Stimulated activated CD8-positive, alpha-beta memory T cell treated with anti-CD3 and anti-CD28 coated beads, Interleukin-7, amount 100 ng/mL, for 48 hours (primary cell): ENCODE data around the gene DLGAP1.
"Not testable (repeated sequence)": the region's sequence is repeated elsewhere in the genome, so short reads cannot be mapped to it uniquely, and the experiment has no call there.

ENCODE experiments used
- DNase-seq, 2 donors: peaks; one replicate each; pipeline ENCODE4 v3.0.0-alpha.2; 2020; ENCODE audit warnings: low read depth in 1 of 2; ENCODE audit errors: extremely low read depth in 1 of 2

Gene DLGAP1

GRCh38 chr18:4455113-4455811, at the start of gene DLGAP1:
Gene DLGAP1 (minus strand): TSS chr18:4455307.
- no peak for DNase-seq

DNA sequence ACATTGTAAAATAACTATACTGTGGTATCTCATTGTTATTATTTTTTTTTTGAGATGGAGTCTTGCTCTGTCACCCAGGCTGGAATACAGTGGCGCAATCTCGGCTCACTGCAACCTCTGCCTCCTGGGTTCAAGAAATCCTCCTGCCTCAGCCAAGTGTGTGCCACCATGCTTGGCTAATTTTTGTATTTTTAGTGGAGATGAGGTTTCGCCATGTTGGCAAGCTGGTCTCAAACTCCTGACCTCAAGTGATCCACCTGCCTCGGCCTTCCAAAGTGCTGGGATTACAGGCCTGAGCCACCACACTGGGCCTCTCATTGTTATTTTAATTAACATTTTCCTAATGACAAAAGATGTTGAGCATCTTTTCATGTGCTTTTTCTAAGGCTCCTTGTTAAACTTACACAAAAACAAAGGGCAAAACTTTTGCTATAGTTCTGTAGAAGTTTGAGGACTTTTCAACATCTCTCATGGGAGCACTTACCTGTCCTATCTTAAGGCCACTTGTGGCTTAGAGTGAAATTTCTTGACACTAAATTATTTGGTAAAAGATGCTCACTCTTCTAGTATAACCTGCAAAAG, 39.7 kb upstream of the DLGAP1 start:
- DNase-seq: not testable (repeated sequence)

- no peak for DNase-seq
Observed at GRCh38 chr18:4468511-4468910, 13.4 kb upstream of the DLGAP1 start.

GRCh38 chr18:4454537-4455112, 482 bp downstream of the DLGAP1 start:
- no peak for DNase-seq

DNA sequence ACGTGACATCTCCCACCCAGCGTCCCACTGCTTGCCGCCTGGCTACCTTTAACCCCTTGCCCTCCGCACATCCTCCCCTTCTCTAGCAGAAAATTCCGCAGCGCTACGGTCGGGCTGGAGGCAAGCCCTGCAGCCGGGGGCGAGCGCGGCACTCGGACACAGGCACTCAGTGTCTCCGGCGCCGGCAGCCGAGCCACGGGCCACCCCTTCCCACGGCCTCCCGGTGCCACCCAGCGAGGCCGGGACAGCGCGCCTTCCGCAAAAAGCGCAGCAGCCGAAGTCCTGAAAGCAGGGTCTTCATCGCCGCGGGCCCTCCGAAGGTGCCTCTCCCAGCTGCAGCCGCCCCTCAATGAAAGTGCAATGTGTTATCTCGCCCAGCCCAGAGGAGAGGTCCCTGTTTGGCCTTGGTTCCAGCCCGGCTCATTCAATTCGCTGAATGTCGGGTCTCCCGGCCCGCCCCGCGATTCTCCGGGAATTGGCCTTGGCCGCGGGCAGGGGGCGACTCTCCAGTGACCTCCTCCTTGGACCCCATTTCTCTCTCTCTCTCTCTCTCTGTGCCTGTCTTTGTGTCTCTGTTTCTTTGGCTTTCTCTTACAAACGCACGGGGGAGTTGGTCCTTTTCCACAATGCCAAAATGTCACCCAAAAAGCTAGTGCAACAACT, 1.1 kb downstream of the DLGAP1 start:
- DNase-seq: no peak

DNA sequence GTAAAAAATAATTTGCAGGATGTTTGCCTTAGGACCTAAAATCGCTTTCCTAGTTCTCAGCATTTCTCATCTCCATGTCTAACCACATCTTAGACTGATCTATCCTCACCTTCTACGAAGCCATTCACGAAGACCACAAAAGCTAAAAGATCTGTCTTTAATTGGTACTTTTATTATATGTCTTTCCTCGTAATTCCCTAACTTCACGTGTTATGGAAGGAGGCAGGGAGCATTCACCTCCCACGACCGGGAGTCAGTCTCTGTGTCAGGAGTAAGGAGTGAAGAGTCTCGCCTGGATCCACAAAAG, 1.6 kb downstream of the DLGAP1 start:
- no peak for DNase-seq

DNA sequence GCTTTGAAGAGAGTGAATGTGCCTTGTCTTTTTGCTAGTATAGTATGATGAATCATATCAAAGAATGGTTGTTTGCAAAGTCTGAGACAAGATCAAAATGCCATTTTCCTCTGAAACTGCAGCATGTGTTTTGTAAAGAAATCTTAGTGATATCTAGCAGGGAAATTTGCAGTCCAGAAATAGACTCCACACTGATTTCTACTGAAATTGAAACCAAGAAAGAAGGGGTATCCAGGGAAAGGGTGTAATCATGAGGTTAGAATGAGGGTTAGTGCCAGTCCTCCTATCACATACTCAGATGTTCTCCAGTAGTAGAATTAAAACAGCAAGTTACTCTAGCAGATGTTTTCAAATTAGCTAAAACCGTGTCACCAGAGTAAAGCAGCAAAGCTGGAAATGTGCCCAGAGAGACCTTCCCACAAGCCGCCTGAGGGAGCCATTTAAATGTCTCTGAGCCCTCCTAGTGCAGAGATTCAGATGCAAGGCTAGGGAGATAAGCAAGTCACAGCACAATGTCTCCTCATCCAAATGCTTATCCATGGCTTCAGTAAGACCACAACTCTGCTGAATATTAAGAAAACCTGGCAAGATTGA, 4.9 kb downstream of the DLGAP1 start:
- no peak for DNase-seq

DNA sequence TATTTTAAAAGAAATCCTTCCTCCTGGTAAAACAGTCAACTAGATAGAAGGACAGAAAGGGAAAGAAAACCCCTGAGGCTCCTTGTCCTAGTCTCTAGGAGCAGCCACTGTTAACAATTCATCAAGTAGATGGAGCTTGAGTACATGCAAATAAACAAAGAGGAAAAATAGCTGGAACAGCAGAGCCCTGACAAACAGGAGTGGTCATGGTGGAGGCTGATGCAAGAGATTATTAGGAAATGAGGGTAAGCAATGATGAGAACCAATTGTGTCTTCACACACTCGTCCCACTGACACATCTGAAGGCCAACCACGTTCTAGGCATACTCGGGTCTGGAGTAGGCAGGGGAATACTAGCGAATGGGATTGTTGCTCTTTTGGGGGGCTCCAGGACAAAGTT, 9.2 kb downstream of the DLGAP1 start:
- DNase-seq: no peak

GRCh38 chr18:4444306-4444705, 10.8 kb downstream of the DLGAP1 start:
- no peak for DNase-seq

DNA sequence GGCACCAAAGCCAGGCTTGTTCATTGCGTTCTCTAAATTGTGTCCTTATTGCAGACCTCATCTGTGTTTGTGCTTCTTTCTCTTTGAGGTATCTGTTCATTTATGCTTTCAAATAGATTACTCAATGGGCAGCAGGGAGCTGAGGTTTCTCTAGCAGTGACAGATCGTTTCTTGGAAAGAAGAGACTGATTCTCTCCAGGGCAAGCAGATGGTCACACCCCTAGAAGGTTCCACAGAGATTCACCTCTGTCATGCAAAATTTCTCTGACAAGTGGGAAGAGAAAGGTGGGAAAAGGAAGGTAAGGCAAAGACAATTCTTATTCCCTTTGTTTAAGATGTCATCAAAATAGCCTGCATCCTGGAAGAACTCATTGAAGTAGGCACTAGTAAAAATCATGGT, 14.0 kb downstream of the DLGAP1 start:
- no peak for DNase-seq

DNA sequence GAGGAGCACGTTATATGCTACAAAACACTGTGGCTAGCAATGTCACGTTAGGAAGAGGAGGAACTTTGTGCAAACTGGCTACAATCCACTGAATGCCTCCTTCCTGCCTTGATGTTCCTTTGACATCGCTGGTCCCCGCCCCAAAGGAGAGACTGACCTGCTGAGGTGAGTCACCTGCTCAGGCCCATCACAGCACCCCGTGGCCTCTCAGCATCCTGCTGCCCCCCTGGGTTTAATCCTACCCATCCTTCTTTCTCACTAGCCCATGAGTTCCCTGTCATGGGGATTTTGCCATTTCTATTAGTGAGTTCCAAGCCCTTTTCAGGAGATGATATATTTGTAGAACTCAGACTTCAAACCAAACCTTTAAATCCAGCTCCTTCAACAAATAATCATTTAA, 16.2 kb downstream of the DLGAP1 start:
- no peak for DNase-seq

DNA sequence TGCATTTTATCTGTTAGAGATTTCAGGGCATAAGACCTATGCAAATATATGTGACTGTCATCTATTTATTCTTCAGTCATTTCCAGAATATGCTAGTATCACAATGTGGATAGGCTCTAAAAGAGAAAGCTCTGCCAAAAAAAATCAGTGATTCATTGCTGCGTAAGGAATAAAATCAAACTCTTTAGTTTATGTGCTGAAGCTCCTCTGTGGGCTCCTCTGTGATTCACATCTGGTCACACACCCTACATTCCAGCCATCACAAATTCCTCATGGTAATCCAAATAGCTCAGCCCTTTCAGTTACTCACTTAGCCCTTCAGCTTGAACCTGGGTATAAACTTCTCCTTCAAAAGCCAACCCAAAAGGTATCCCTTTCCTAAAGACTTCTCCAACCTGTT, 21.4 kb downstream of the DLGAP1 start:
- DNase-seq: no peak

GRCh38 chr18:4430836-4431235, 24.3 kb downstream of the DLGAP1 start:
- DNase-seq: no peak

- DNase-seq: no peak
Observed at GRCh38 chr18:4417714-4418113, 37.4 kb downstream of the DLGAP1 start.

DNA sequence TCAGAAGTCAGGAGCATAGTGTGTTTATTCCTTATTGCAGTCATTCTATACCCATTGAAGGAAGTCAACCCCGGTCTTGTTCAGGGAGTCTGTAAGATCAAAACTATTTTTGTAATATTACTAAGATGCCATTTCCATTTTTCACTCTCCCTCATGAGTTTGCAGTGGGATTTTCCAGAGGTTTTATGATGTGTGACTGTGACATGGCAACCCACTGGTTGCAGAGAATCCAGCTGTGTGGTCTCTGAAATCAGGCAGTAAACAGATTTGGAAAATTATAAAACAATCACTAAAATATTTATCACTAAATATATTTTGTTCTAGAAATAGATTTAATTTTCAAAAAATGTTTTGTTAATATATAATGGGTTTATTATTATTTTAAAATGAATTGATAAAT, 38.1 kb downstream of the DLGAP1 start:
- no peak for DNase-seq

GRCh38 chr18:4412286-4412685, 42.8 kb downstream of the DLGAP1 start:
- no peak for DNase-seq

DNA sequence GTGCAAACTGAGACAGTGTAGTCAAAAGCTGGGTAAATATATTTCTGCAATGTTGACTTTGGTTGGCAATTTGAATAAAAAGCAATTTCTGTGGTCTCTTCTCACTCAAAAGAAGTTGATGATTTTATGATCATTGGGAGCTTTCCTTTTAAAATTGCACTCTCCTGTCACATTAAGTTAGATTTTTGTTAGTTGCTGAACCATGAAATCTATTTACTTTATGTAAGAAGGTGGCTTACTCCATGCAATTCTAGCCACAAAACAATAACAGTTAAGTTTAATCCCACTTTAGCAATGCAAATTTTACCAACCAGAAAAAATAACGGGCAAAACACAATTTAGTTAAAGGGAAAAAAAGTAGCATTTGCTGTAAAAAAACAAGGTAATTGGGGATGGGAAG, 48.3 kb downstream of the DLGAP1 start:
- no peak for DNase-seq

- no peak for DNase-seq
Observed at GRCh38 chr18:4405965-4406364, 49.1 kb downstream of the DLGAP1 start.

GRCh38 chr18:4403836-4404235, 51.3 kb downstream of the DLGAP1 start:
- DNase-seq: no peak

- DNase-seq: no peak
Observed at GRCh38 chr18:4400911-4401310, 54.2 kb downstream of the DLGAP1 start.

GRCh38 chr18:4399929-4400328, 55.2 kb downstream of the DLGAP1 start:
- no peak for DNase-seq

DNA sequence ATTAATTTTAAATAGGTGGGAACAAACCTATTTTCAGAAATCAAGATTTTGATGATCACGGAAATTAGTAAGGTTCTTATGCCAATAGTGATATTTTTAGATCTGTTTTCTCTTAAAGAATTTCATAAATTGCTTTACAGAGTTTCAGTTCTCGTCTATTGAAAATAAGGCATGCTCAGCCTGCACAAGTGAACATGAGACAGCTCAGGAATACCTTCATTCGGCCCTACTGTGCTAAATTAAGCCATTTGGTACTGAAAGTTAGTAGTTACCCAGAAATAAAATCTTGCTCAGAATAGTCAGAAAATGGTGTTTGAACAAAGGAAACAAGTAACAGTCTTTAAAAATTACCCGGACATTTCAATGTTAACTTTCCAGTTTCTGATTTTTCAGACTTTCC, 60.4 kb downstream of the DLGAP1 start:
- no peak for DNase-seq
